ENCODE results near the gene MINDY4B. TPM values are rescaled to one million over a fixed set of nuclear protein-coding genes. Genes with fewer than 3 reads are reported as not detected.
A peak's percentile ranks its signal among the peaks of the same experiment; 100 is the strongest.

The MINDY4B gene
- total and polyA plus RNA-seq, 2 of the 8 experiments (the other 6 are each of a cell fraction or from before 2014, with no cell fraction given) = not detected

- no peak overlapping the region for H2BK5ac ChIP-seq (ENCODE audit: low read depth, low read length)
- H3K4me2 ChIP-seq (ENCODE audit: insufficient read depth in 1 of 2, low read depth in 2 of 2, low read length in 2 of 2) = no peak overlapping the region
- H3K36me3 ChIP-seq (ENCODE audit: control insufficient read depth in 2 of 4, insufficient read depth in 4 of 4, low read length in 3 of 4) = no peaks in the 10 kb centered on the region
- no peak overlapping the region for H4K5ac ChIP-seq (ENCODE audit: insufficient read length, low read depth, low read length)
- H3K4ac ChIP-seq (replicated peaks; ENCODE audit: insufficient read length, low read depth, low read length) = no peak overlapping the region
- ChIA-PET POLR2A (ENCODE audit: partially characterized antibody) (no interaction called here), CTCF (ENCODE audit: partially characterized antibody) (interaction anchor here (0.6 to 8.7 kb wide), 16 partner anchors 9 to 109 kb away, joined by 3 to 104 read pairs (median 4); no protein-coding TSS in a partner anchor)
- no peak overlapping the region for H3K56ac ChIP-seq (replicated peaks; ENCODE audit: insufficient read length, low read depth, low read length)
- DNase-seq (ENCODE audit: low read depth in 1 of 2, low spot score in 2 of 2) = no peak
- H2BK120ac ChIP-seq (replicated peaks; ENCODE audit: low read depth, low read length) = no peak overlapping the region
- H3K79me2 ChIP-seq (ENCODE audit: control insufficient read depth in 1 of 2, insufficient read depth in 2 of 2, low read length in 2 of 2) = no peaks in the 10 kb centered on the region
- 74 to 84% methylated on average over 7 of the region's 7 CpGs for WGBS, 2 experiments (ENCODE audit: extremely low coverage in 1 of 2, insufficient coverage in 1 of 2, insufficient read length in 1 of 2, insufficient replicate concordance in 2 of 2, low coverage in 1 of 2, low lambda C conversion rate in 2 of 2, missing lambda C conversion rate in 1 of 2)
- no peak overlapping the region; the same call in 1 of the 2 replicates for H2BK15ac ChIP-seq (ENCODE audit: low read length)
- H3K18ac ChIP-seq (ENCODE audit: extremely low read depth, low read length) = no peak overlapping the region
- no peak overlapping the region for H4K91ac ChIP-seq (replicated peaks; ENCODE audit: insufficient read length, low read length)
- H3K27ac ChIP-seq (ENCODE audit: low read depth, low read length) = no peak overlapping the region
- FAIRE-seq = no peak
- no peaks in the 10 kb centered on the region; a peak in 1 of 7 replicates for H3K27me3 ChIP-seq (replicated peaks in 1 of 4; ENCODE audit: control insufficient read depth in 3 of 4, extremely low read depth in 1 of 4, insufficient read depth in 3 of 4, low read length in 3 of 4)
- H3K14ac ChIP-seq (ENCODE audit: insufficient read length) = no peak overlapping the region
- H3K9ac ChIP-seq (replicated peaks in 1 of 4; ENCODE audit: extremely low read depth in 1 of 4, low read depth in 3 of 4, low read length in 3 of 4) = no peak overlapping the region
- H3K23me2 ChIP-seq (ENCODE audit: low read depth, low read length) = no peaks in the 10 kb centered on the region; the same call in 1 of the 2 replicates
- no peaks in the 10 kb centered on the region for H4K20me1 ChIP-seq (replicated peaks in 1 of 2; ENCODE audit: control insufficient read depth in 1 of 2, insufficient read depth in 2 of 2, low read length in 2 of 2)
- no peak overlapping the region for H4K8ac ChIP-seq (ENCODE audit: extremely low read depth, insufficient read depth, low read length)
- H3K23ac ChIP-seq (ENCODE audit: insufficient read length) = no peak overlapping the region
- H3K4me3 ChIP-seq (ENCODE audit: extremely low read depth in 1 of 4, insufficient read depth in 2 of 4, low read depth in 3 of 4, low read length in 4 of 4) = no peak overlapping the region
- no peaks in the 10 kb centered on the region; a peak in 1 of 7 replicates for H3K4me1 ChIP-seq (replicated peaks in 1 of 4; ENCODE audit: control insufficient read depth in 3 of 4, insufficient read depth in 4 of 4, low read length in 3 of 4)
- H2BK12ac ChIP-seq (ENCODE audit: low read depth, low read length) = 0 out of 2 replicates have a peak overlapping the region, but pooled peaks have one; percentile 69
- H2AK5ac ChIP-seq (ENCODE audit: low read depth, low read length) = no peak overlapping the region; the same call in 1 of the 2 replicates
- H3K79me1 ChIP-seq (ENCODE audit: low read depth, low read length) = no peaks in the 10 kb centered on the region
- H3K9me3 ChIP-seq (ENCODE audit: insufficient read depth in 2 of 2, low read depth in 1 of 2, low read length in 1 of 2) = no peaks in the 10 kb centered on the region
- no peak overlapping the region for H2AFZ ChIP-seq (ENCODE audit: low read length)
- H2BK20ac ChIP-seq (ENCODE audit: low read length) = no peak overlapping the region
- TF ChIP-seq SP2 (IDR thresholded peaks at IDR 0.05; ENCODE audit: low read length) (no peak), KDM1A (IDR thresholded peaks at IDR 0.05; ENCODE audit: borderline replicate concordance, low read length) (no peak), BACH1 (IDR thresholded peaks at IDR 0.05; ENCODE audit: low read length) (no peak), TBP (IDR thresholded peaks at IDR 0.05; ENCODE audit: low read depth, low read length) (no peak), CREB1 (IDR thresholded peaks at IDR 0.05) (no peak), SP1 (IDR thresholded peaks at IDR 0.05; ENCODE audit: low read depth, low read length) (no peak), TEAD4 (IDR thresholded peaks at IDR 0.05; ENCODE audit: low read depth, low read length) (no peak), EGR1 (IDR thresholded peaks at IDR 0.05; ENCODE audit: borderline replicate concordance, low read depth, low read length) (no peak)
- TF ChIP-seq, protein P1, sequence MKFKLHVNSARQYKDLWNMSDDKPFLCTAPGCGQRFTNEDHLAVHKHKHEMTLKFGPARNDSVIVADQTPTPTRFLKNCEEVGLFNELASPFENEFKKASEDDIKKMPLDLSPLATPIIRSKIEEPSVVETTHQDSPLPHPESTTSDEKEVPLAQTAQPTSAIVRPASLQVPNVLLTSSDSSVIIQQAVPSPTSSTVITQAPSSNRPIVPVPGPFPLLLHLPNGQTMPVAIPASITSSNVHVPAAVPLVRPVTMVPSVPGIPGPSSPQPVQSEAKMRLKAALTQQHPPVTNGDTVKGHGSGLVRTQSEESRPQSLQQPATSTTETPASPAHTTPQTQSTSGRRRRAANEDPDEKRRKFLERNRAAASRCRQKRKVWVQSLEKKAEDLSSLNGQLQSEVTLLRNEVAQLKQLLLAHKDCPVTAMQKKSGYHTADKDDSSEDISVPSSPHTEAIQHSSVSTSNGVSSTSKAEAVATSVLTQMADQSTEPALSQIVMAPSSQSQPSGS (IDR thresholded peaks at IDR 0.05; ENCODE audit: low read length) = no peak
Observed at GRCh38 chr3:150830745-150831144, 74.5 kb downstream of the MINDY4B start.

Measured in H1 (cell line).